IMR-90 (cell line): Measurements from ENCODE around the gene PAM. TPM values are rescaled to one million over a fixed set of nuclear protein-coding genes. Genes with fewer than 3 reads are reported as not detected.

ENCODE experiments used
- ATAC-seq: fragments of 200-7000 bp; cut with Tn5 transposase; 2 replicates; pipeline ENCODE4 v1.9.1; 2020; ENCODE audit warnings: low read depth, mild to moderate bottlenecking, moderate library complexity
- BruUV-seq: library from RNA; stranded (reverse); fragments of 400-500 nt; replicated peaks from 2 replicates; lab custom pipeline; 2021; lab: Mats Ljungman, UMichigan
- CTCF ChIA-PET: fragments of 300-600 bp; formaldehyde crosslinking; extraction: SDS; loops from one replicate; lab custom pipeline; 2021; ENCODE audit warnings: antibody characterized with exemption; lab: Yijun Ruan, JAX
- POLR2A ChIA-PET: fragments of 300-600 bp; sonication (Branson Sonifier 250); formaldehyde crosslinking; loops from one replicate; lab custom pipeline; 2022; ENCODE audit warnings: antibody characterized with exemption; ENCODE audit not compliant: unreplicated experiment; lab: Charles Lee
- DNase-seq: peaks from one replicate; pipeline ENCODE4 v3.0.0; 2013
- H2AFZ ChIP-seq: replicated peaks from 2 replicates; pipeline ENCODE3; 2013; ENCODE audit warnings: low read length, mild to moderate bottlenecking; ENCODE audit not compliant: poor library complexity
- H2AK5ac ChIP-seq: 2 replicates; pipeline ENCODE4 v1.6.1; 2013; ENCODE audit warnings: low read depth, low read length, inconsistent platforms
- H2AK9ac ChIP-seq: replicated peaks from 2 replicates; pipeline ENCODE3; 2013; ENCODE audit warnings: mild to moderate bottlenecking, low read depth, low read length, moderate library complexity; ENCODE audit not compliant: poor library complexity
- H2BK120ac ChIP-seq: 2 replicates; pipeline ENCODE4 v1.6.1; 2013; ENCODE audit warnings: low read depth, low read length, inconsistent platforms
- H2BK15ac ChIP-seq: 3 replicates; pipeline ENCODE4 v1.6.1; 2013; ENCODE audit warnings: low read depth, low read length, inconsistent platforms
- H2BK20ac ChIP-seq: 2 replicates; pipeline ENCODE4 v1.6.1; 2013; ENCODE audit warnings: low read depth, mild to moderate bottlenecking, inconsistent platforms, low read length, moderate library complexity
- H2BK5ac ChIP-seq: 2 replicates; pipeline ENCODE4 v1.6.1; 2013; ENCODE audit warnings: mild to moderate bottlenecking, low read depth, low read length, inconsistent platforms; ENCODE audit not compliant: poor library complexity, severe bottlenecking
- H3K14ac ChIP-seq: replicated peaks from 2 replicates; pipeline ENCODE4 v1.6.1; 2013; ENCODE audit warnings: low read depth, low read length, inconsistent platforms
- H3K18ac ChIP-seq: 2 replicates; pipeline ENCODE4 v1.6.1; 2013; ENCODE audit warnings: low read depth, low read length, control low read depth
- H3K23ac ChIP-seq: 2 replicates; pipeline ENCODE4 v1.6.1; 2013; ENCODE audit warnings: low read depth, low read length, inconsistent platforms
- H3K27ac ChIP-seq: 2 replicates; pipeline ENCODE4 v1.5.1; 2013; ENCODE audit warnings: mild to moderate bottlenecking, control low read depth, low read length; ENCODE audit not compliant: insufficient read depth
- H3K27me3 ChIP-seq: 2 replicates; pipeline ENCODE4 v1.6.1; 2013; ENCODE audit warnings: low read length; ENCODE audit not compliant: control insufficient read depth, insufficient read depth
- H3K36me3 ChIP-seq: 2 replicates; pipeline ENCODE4 v1.6.1; 2013; ENCODE audit warnings: low read length, mixed read lengths; ENCODE audit not compliant: control insufficient read depth, insufficient read depth
- H3K4ac ChIP-seq: 2 replicates; pipeline ENCODE4 v1.6.1; 2013; ENCODE audit warnings: low read depth, low read length, inconsistent platforms
- H3K4me1 ChIP-seq: 2 replicates; pipeline ENCODE4 v1.6.1; 2013; ENCODE audit warnings: low read length, mixed read lengths; ENCODE audit not compliant: control insufficient read depth, insufficient read depth
- H3K4me2 ChIP-seq: 2 replicates; pipeline ENCODE4 v1.6.1; 2013; ENCODE audit warnings: low read depth, mild to moderate bottlenecking, control low read depth, low read length, moderate library complexity
- H3K4me3 ChIP-seq: 2 replicates; pipeline ENCODE4 v1.5.1; 2013; ENCODE audit warnings: low read depth, mild to moderate bottlenecking, control low read depth, low read length, moderate library complexity; ENCODE audit not compliant: insufficient read depth
- H3K56ac ChIP-seq: 2 replicates; pipeline ENCODE4 v1.6.1; 2013; ENCODE audit warnings: low read length, inconsistent platforms; ENCODE audit not compliant: insufficient read depth; ENCODE audit errors: extremely low read depth
- H3K79me1 ChIP-seq, 2 experiments: 2 replicates each; pipeline ENCODE4 v1.6.1; 2013; ENCODE audit warnings: low read length in 2 of 2, inconsistent platforms in 1 of 2, low read depth in 1 of 2
- H3K9ac ChIP-seq: 2 replicates; pipeline ENCODE4 v1.6.1; 2013; ENCODE audit warnings: low read depth, low read length, control low read depth
- H3K9me1 ChIP-seq: 2 replicates; pipeline ENCODE4 v1.6.1; 2013; ENCODE audit warnings: low read length, inconsistent platforms; ENCODE audit not compliant: insufficient read depth
- H3K9me3 ChIP-seq: 2 replicates; pipeline ENCODE4 v1.6.1; 2013; ENCODE audit warnings: low read length; ENCODE audit not compliant: control insufficient read depth, insufficient read depth
- H4K20me1 ChIP-seq: 2 replicates; pipeline ENCODE4 v1.6.1; 2013; ENCODE audit warnings: low read length, inconsistent platforms; ENCODE audit not compliant: insufficient read depth
- H4K5ac ChIP-seq: 2 replicates; pipeline ENCODE4 v1.6.1; 2013; ENCODE audit warnings: mild to moderate bottlenecking, low read depth, low read length, control low read depth
- H4K8ac ChIP-seq, 2 experiments: 2 replicates each; pipeline ENCODE4 v1.6.1; 2013; ENCODE audit warnings: low read depth in 2 of 2, low read length in 2 of 2, control low read depth in 1 of 2, inconsistent platforms in 1 of 2
- H4K91ac ChIP-seq: 2 replicates; pipeline ENCODE4 v1.6.1; 2013; ENCODE audit warnings: low read depth, low read length, inconsistent platforms; ENCODE audit not compliant: insufficient read depth
- MAFK ChIP-seq: IDR thresholded peaks from 2 replicates; pipeline ENCODE4 v1.6.1; 2012; ENCODE audit warnings: low read depth, low read length, improper control_type of control experiment
- RAD21 ChIP-seq: IDR thresholded peaks from 2 replicates; pipeline ENCODE4 v1.6.1; 2012; ENCODE audit warnings: low read length, improper control_type of control experiment
- WGBS, 2 experiments: methylation state at CpG; one replicate each; pipeline versions ENCODE4 v1.1.5 to v1.1.7; 2013; ENCODE audit warnings: missing lambda C conversion rate in 2 of 2; ENCODE audit not compliant: insufficient read length in 1 of 2; ENCODE audit errors: extremely low coverage in 2 of 2; 5-methylcytosine and 5-hydroxymethylcytosine counted together
- dilution Hi-C: fragments of 300-500 bp; cut with HindIII; formaldehyde crosslinking; loops from one replicate; pipeline ENCODE4 v1.14.3; 2018; ENCODE audit warnings: low sequenced_read_pairs; ENCODE audit not compliant: unreplicated experiment
- in situ Hi-C: fragments of 300-500 bp; cut with MboI; formaldehyde crosslinking; loops from 3 replicates; pipeline ENCODE4 v1.14.3; 2019; ENCODE audit warnings: low sequenced_read_pairs, inconsistent platforms, mixed read lengths
- intact Hi-C: fragments of 100-400 bp; cut with micrococcal nuclease; formaldehyde crosslinking; loops from 2 replicates; pipeline ENCODE4 v1.10.0; 2022
- polyA plus RNA-seq, 3 experiments: library from polyadenylated mRNA; depleted of rRNA; stranded (reverse); fragments of >200 nt; gene quantifications; 2 replicates each; pipeline ENCODE4 v1.2.3, GENCODE V29; 2012; ENCODE audit warnings: low replicate concordance in 1 of 3
- total RNA-seq: library from RNA; depleted of rRNA; stranded (reverse); fragments of >200 nt; gene quantifications from 2 replicates; pipeline ENCODE4 v1.2.3, GENCODE V29; 2012
- TF ChIP-seq, protein P1 (sequence below): fragments of 150-350 bp; IDR thresholded peaks from 2 replicates; pipeline ENCODE4 v1.6.1; 2017; ENCODE audit warnings: mild to moderate bottlenecking, antibody characterized with exemption, low read length, low read depth
- TF ChIP-seq, protein P2 (sequence below): conservative IDR thresholded peaks from 2 replicates; pipeline ENCODE4 v1.5.1; 2012; ENCODE audit warnings: mild to moderate bottlenecking, low read depth, low read length, improper control_type of control experiment

The PAM gene
- total and polyA plus RNA-seq, 2 of the 4 experiments (the other 2 are of a cell fraction) = 115 to 179 TPM

DNA sequence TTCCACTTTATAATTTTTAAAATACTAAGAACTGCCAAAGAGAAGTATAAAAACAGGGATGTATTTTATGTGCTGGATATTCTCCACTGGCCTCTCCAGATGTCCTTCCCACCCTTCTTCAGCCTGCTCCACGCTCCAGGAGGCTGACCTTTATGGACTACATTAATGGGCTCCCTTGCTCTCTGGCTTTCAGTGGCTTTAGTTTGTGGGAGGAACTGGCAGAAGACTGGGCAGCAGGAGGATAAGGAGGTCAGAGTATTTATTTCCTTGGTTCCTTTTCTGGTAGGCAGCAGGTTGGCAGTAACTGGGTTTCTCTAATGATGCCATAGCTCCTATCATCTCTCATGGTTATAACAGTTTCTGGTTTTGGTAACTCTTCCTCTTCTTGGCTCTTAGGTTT is 133.9 kb downstream of the PAM start:
- Histone ChIP-seq H3K9me3 (no peaks in the 10 kb centered on the region), H4K20me1 (peaks cover 11% of the 10 kb centered on the region), H2BK120ac (no peak overlapping the region), H3K9me1 (no peaks in the 10 kb centered on the region; the same call in 1 of the 2 replicates), H3K9ac (no peak overlapping the region), H3K18ac (no peak overlapping the region), H3K23ac (no peak overlapping the region), H3K27ac (no peak overlapping the region), H2BK15ac (no peak overlapping the region), H2BK5ac (no peak overlapping the region), H4K5ac (no peak overlapping the region), H3K36me3 (peaks cover 3% of the 10 kb centered on the region; the same call in 1 of the 2 replicates), H3K4me1 (no peaks in the 10 kb centered on the region), H2AK5ac (no peak overlapping the region), H3K4me3 (no peak overlapping the region), H3K79me1 (peaks cover 19 to 27% of the 10 kb centered on the region in 2 experiments; a peak in 3 of 4 replicates), H3K27me3 (no peaks in the 10 kb centered on the region), H3K56ac (no peak overlapping the region), H3K4me2 (no peak overlapping the region), H3K4ac (no peak overlapping the region), H2AK9ac (no peak overlapping the region), H2BK20ac (no peak overlapping the region), H4K91ac (no peak overlapping the region), H4K8ac (no peak overlapping the region), H2AFZ (no peak overlapping the region), H3K14ac (no peak overlapping the region)
- CTCF ChIA-PET = no interaction called here
- intact Hi-C loops (loop anchor here (5.0 kb wide), 1 partner anchor 53 kb away; no protein-coding TSS in a partner anchor), dilution Hi-C loops (no loop called here), in situ Hi-C loops (no loop called here)
- no TSS peak for BruUV-seq
- ATAC-seq (no peak), DNase-seq (no peak)
- POLR2A ChIA-PET = no interaction called here
- TF ChIP-seq, protein P1, sequence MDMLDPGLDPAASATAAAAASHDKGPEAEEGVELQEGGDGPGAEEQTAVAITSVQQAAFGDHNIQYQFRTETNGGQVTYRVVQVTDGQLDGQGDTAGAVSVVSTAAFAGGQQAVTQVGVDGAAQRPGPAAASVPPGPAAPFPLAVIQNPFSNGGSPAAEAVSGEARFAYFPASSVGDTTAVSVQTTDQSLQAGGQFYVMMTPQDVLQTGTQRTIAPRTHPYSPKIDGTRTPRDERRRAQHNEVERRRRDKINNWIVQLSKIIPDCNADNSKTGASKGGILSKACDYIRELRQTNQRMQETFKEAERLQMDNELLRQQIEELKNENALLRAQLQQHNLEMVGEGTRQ = no peak
- TF ChIP-seq, protein P2, sequence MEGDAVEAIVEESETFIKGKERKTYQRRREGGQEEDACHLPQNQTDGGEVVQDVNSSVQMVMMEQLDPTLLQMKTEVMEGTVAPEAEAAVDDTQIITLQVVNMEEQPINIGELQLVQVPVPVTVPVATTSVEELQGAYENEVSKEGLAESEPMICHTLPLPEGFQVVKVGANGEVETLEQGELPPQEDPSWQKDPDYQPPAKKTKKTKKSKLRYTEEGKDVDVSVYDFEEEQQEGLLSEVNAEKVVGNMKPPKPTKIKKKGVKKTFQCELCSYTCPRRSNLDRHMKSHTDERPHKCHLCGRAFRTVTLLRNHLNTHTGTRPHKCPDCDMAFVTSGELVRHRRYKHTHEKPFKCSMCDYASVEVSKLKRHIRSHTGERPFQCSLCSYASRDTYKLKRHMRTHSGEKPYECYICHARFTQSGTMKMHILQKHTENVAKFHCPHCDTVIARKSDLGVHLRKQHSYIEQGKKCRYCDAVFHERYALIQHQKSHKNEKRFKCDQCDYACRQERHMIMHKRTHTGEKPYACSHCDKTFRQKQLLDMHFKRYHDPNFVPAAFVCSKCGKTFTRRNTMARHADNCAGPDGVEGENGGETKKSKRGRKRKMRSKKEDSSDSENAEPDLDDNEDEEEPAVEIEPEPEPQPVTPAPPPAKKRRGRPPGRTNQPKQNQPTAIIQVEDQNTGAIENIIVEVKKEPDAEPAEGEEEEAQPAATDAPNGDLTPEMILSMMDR = no peak
- TF ChIP-seq MAFK = no peak
- TF ChIP-seq RAD21 = no peak
- no CpG with 5 or more reads among the region's 1 CpG for WGBS, 2 experiments
